DND-41 (cell line): Measurements from ENCODE around the gene FAM47A.

ENCODE experiments used
- CTCF ChIP-seq: IDR thresholded peaks from 2 replicates; pipeline ENCODE4 v1.5.1; 2012; ENCODE audit warnings: borderline replicate concordance, low read length, moderate library complexity, mild to moderate bottlenecking; ENCODE audit not compliant: poor library complexity, severe bottlenecking; ENCODE audit errors: extremely low read depth
- EZH2 ChIP-seq: IDR thresholded peaks from 3 replicates; pipeline ENCODE4 v1.6.1; 2012; ENCODE audit warnings: borderline replicate concordance, low read depth, mild to moderate bottlenecking, moderate library complexity, low read length, inconsistent platforms; ENCODE audit not compliant: severe bottlenecking

GRCh38 chrX:34147345-34147744 lies 15.2 kb upstream of the FAM47A start:
- no peak for TF ChIP-seq EZH2
- TF ChIP-seq CTCF = no peak
